ENCODE measurements around the gene CERS3.
A peak's percentile ranks its signal among the peaks of the same experiment; 100 is the strongest.

The CERS3 gene

DNA sequence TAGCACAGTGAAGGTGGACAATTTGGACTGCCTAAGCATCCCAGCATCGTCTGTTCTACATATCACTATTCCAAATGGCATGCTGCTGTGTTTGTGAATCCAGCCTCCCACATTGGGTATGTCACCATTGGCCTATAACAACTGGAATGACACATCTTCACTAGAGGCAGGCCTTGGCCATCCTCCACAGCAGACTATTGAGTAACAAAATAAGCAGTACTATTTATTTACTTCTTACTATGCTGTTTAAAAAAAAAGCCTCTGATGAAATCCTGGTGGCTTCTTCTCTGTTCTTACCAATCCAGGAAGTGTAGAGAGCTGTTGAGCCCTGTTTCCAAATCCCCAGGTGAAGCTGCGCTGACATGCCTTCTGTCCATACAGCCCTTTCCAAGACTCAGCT is 30.6 kb upstream of the CERS3 start:
- peaks cover 41 to 49% of the 10 kb centered on the region in 2 experiments for H3K4me1 ChIP-seq (ENCODE audit: control insufficient read depth in 1 of 2, insufficient read depth in 1 of 2, low read depth in 1 of 2, low read length in 1 of 2)
- TF ChIP-seq, protein P1, sequence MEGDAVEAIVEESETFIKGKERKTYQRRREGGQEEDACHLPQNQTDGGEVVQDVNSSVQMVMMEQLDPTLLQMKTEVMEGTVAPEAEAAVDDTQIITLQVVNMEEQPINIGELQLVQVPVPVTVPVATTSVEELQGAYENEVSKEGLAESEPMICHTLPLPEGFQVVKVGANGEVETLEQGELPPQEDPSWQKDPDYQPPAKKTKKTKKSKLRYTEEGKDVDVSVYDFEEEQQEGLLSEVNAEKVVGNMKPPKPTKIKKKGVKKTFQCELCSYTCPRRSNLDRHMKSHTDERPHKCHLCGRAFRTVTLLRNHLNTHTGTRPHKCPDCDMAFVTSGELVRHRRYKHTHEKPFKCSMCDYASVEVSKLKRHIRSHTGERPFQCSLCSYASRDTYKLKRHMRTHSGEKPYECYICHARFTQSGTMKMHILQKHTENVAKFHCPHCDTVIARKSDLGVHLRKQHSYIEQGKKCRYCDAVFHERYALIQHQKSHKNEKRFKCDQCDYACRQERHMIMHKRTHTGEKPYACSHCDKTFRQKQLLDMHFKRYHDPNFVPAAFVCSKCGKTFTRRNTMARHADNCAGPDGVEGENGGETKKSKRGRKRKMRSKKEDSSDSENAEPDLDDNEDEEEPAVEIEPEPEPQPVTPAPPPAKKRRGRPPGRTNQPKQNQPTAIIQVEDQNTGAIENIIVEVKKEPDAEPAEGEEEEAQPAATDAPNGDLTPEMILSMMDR (IDR thresholded peaks at IDR 0.05), result no peak
- H3K9me3 ChIP-seq, result no peaks in the 10 kb centered on the region
- peak overlapping the region in 1 of 2 experiments; percentile 38 for H3K4me3 ChIP-seq (ENCODE audit: low read depth in 1 of 2, low read length in 1 of 2)
- H3K27me3 ChIP-seq, result no peaks in the 10 kb centered on the region
- no peaks in the 10 kb centered on the region for H3K36me3 ChIP-seq
- peak overlapping the region; percentile 88 for H3K27ac ChIP-seq

DNA sequence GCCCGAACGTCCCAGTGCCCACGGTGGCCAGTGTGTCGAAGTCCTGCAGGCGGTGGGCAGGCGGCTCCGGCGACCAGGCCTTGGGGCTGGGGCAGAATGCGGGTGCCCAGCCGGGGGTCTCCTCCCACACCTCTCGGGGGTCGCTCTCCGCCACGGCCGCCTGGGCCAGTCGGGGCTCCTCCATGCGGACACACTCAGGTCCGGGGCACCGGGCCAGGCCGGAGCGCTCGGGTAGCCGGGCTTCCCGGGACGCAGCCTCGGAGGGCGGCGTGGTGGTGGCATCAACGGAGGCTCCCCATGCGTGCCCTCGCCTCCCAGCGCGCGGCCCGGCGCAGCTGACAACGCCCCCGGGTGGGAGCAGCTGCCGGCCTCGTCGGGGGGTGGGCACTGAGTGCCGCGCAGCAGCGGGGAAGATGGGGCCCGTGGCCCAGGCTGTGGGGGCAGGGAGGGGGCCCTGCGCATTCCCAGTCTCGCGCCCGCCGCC is 30.1 kb upstream of the CERS3 start:
- Histone ChIP-seq H3K36me3 (no peaks in the 10 kb centered on the region), H3K27me3 (no peaks in the 10 kb centered on the region), H3K27ac (peak overlapping the region; percentile 88), H3K4me1 (ENCODE audit: control insufficient read depth in 1 of 2, insufficient read depth in 1 of 2, low read depth in 1 of 2, low read length in 1 of 2) (peaks cover 42 to 50% of the 10 kb centered on the region in 2 experiments), H3K4me3 (ENCODE audit: low read depth in 1 of 2, low read length in 1 of 2) (peak overlapping the region in 1 of 2 experiments; percentile 38), H3K9me3 (no peaks in the 10 kb centered on the region)
- TF ChIP-seq, protein P1 (IDR thresholded peaks at IDR 0.05), result no peak

DNA sequence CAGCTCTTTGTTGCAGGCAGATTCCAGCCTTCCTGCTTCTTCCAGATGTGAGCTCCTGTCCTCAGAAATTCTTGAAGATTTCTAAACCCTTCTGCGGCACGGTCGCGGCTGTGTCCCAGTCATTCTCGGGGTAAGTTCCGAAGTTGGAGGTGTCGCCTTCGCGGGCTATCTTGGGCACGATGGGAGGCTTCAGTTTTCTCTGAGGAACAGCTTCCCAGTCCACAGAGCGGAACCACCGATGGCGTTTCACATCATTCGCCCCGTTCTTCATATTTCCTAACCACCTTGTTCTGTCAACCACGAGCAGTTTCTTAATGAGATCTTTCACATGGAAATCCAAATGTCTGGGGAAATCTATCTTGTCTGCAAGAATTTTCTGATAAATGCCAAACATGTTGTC is 24.7 kb upstream of the CERS3 start:
- H3K27ac ChIP-seq, result peak overlapping the region; percentile 80
- TF ChIP-seq, protein P1 (IDR thresholded peaks at IDR 0.05), result no peak
- H3K4me1 ChIP-seq (ENCODE audit: control insufficient read depth in 1 of 2, insufficient read depth in 1 of 2, low read depth in 1 of 2, low read length in 1 of 2), result peaks cover 13 to 30% of the 10 kb centered on the region in 2 experiments
- H3K4me3 ChIP-seq (ENCODE audit: low read depth in 1 of 2, low read length in 1 of 2), result peak overlapping the region; percentile 42 to 64
- H3K36me3 ChIP-seq, result no peaks in the 10 kb centered on the region
- H3K9me3 ChIP-seq, result no peaks in the 10 kb centered on the region
- no peaks in the 10 kb centered on the region for H3K27me3 ChIP-seq

DNA sequence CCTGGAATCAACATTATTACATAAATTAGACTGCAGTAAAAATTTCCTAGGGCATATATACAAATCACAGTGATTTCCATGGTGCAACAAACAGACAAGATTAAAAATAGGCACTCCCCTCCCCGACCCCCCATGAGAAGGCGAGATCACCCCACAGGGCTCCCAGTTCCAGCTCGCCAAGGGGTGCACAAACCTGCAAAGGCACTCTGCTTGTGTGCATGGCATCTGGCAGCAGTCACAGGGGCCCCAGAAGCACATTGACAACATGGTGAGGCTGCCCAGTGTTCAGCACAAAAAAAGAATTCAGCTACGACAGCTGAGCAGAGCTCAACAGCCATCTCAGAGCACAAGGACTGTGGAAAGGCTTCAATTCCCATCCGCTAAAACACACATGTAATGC is 19.2 kb upstream of the CERS3 start:
- peaks cover 15% of the 10 kb centered on the region for H3K27me3 ChIP-seq
- TF ChIP-seq, protein P1 (IDR thresholded peaks at IDR 0.05), result no peak
- H3K36me3 ChIP-seq, result no peaks in the 10 kb centered on the region
- no peaks in the 10 kb centered on the region for H3K9me3 ChIP-seq
- no peak overlapping the region for H3K4me3 ChIP-seq (ENCODE audit: low read depth in 1 of 2, low read length in 1 of 2)
- H3K27ac ChIP-seq, result no peak overlapping the region
- H3K4me1 ChIP-seq (ENCODE audit: control insufficient read depth in 1 of 2, insufficient read depth in 1 of 2, low read depth in 1 of 2, low read length in 1 of 2), result peaks cover 4 to 32% of the 10 kb centered on the region in 2 experiments

DNA sequence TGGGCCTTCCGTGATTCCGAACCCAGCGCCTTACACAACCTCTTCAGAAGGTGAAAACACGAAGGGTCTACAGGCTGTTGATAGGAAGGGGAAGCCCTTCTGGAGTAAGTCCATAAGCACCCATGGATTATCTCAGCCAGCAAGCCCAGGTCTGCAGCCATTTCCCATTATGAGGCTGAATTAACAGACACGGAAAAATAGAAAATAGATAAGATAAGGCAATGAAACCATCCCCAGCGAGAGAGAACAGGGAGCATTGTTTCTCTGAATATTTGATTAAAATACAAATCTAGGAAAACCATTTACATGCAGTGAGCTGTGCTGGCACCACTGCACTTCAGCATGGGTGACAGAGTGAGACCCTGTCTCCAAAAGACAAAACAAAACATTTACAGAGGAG is 16.2 kb upstream of the CERS3 start:
- Histone ChIP-seq H3K27ac (no peak overlapping the region), H3K4me3 (ENCODE audit: low read depth in 1 of 2, low read length in 1 of 2) (no peak overlapping the region), H3K4me1 (ENCODE audit: control insufficient read depth in 1 of 2, insufficient read depth in 1 of 2, low read depth in 1 of 2, low read length in 1 of 2) (peaks cover 4 to 20% of the 10 kb centered on the region in 2 experiments), H3K9me3 (no peaks in the 10 kb centered on the region), H3K36me3 (no peaks in the 10 kb centered on the region), H3K27me3 (peaks cover 15% of the 10 kb centered on the region)
- TF ChIP-seq, protein P1 (IDR thresholded peaks at IDR 0.05), result no peak
